Measurements from ENCODE around the gene MKS1.
A peak's percentile ranks its signal among the peaks of the same experiment; 100 is the strongest.

MKS1 gene

GRCh38 chr17:58161566-58161965 is 57.5 kb downstream of the MKS1 start:
- no peak for DNase-seq (ENCODE audit: low read depth)

DNA sequence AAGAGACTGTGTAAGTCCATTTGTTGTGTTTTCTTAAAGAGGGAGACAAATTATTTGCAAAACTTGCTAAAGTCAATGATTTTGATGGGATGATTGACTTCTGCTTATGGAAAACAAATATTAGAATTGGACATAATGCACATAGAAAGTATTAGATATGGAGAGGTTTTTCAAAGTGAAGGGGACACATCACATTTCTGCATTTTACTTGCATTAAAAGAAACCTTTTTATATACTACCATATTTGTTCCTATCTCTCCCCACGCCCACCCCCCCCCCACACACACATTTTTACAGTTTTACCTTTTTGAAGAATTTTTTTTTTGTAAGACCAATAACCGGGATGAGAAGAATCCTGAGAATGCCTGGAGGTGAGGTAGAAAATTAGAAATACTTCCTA is 60.9 kb downstream of the MKS1 start:
- DNase-seq (ENCODE audit: low read depth): no peak

- DNase-seq (ENCODE audit: low read depth): peak; percentile 32
Observed at GRCh38 chr17:58156839-58157803, 61.9 kb downstream of the MKS1 start.
